ENCODE results near the gene TRIM33. TPM values are rescaled to one million over a fixed set of nuclear protein-coding genes. Genes with fewer than 3 reads are reported as not detected.

The TRIM33 gene
- 8.5 and 11.0 TPM in 2 replicates for total RNA-seq

GRCh38 chr1:114511032-114511785 lies at the start of gene TRIM33:
Gene TRIM33, minus strand, starts transcription at chr1:114511203. Its CDS starts 127 bp downstream, at chr1:114511076.

Other genes with a start within 250 kb of the TRIM33 start
- 39.5 and 47.5 TPM in 2 replicates for gene BCAS2, start 70.4 kb upstream of the TRIM33 start, total RNA-seq
- gene DENND2C, start 158.8 kb upstream of the TRIM33 start, total RNA-seq, result 0.58 and 0.89 TPM in 2 replicates
- not detected in 2 replicates for gene AMPD1, start 184.3 kb upstream of the TRIM33 start, total RNA-seq
- 59.1 and 68.9 TPM in 2 replicates for gene NRAS, start 205.6 kb upstream of the TRIM33 start, total RNA-seq
- gene CSDE1, start 246.8 kb upstream of the TRIM33 start, total RNA-seq, result 412 and 791 TPM in 2 replicates

All from myometrial cell (primary cell).